Endothelial cell of umbilical vein (primary cell): Measurements from ENCODE around the gene OR51E2. TPM values are rescaled to one million over a fixed set of nuclear protein-coding genes. Genes with fewer than 3 reads are reported as not detected.

ENCODE experiments used
- BruUV-seq: library from RNA; stranded (reverse); fragments of 400-500 nt; replicated peaks from 2 replicates; lab custom pipeline; 2021; lab: Mats Ljungman, UMichigan
- CTCF ChIA-PET: fragments of 300-600, 350-600 bp; sonication (Branson Sonifier 250); formaldehyde crosslinking; loops from one replicate; lab custom pipeline; 2021; ENCODE audit warnings: antibody characterized with exemption, inconsistent platforms; lab: Charles Lee
- POLR2A ChIA-PET: fragments of 300-600, 350-600 bp; sonication (Branson Sonifier 250); formaldehyde crosslinking; loops from one replicate; lab custom pipeline; 2021; ENCODE audit warnings: antibody characterized with exemption, inconsistent platforms; lab: Charles Lee
- DNase-seq: peaks from one replicate; pipeline ENCODE4 v3.0.0-alpha.2; 2011; ENCODE audit warnings: low read depth, low spot score
- FAIRE-seq: peaks from 2 replicates; lab custom pipeline; 2011; peaks lifted over from hg19 to GRCh38; lab: Jason Lieb, UNC
- H2AFZ ChIP-seq: 2 replicates; pipeline ENCODE4 v1.6.0; 2012; ENCODE audit warnings: low read depth, low read length, control low read depth, inconsistent platforms
- H3K27ac ChIP-seq: 2 replicates; pipeline ENCODE4 v1.5.1; 2011; ENCODE audit warnings: low read depth, mild to moderate bottlenecking, control low read depth, low read length, moderate library complexity; ENCODE audit not compliant: insufficient read depth
- H3K27me3 ChIP-seq, 2 experiments: 2 replicates each; pipeline versions ENCODE4 v1.6.0 to v1.6.1; 2011; ENCODE audit warnings: low read length in 2 of 2, mixed read lengths in 1 of 2; ENCODE audit not compliant: control insufficient read depth in 2 of 2, insufficient read depth in 2 of 2
- H3K36me3 ChIP-seq, 2 experiments: 2 replicates in 1 of 2; 3 replicates in 1 of 2; pipeline ENCODE4 v1.5.1; 2011; ENCODE audit warnings: low read length in 2 of 2, mild to moderate bottlenecking in 1 of 2, moderate library complexity in 1 of 2; ENCODE audit not compliant: control insufficient read depth in 2 of 2, insufficient read depth in 2 of 2; ENCODE audit errors: extremely low read depth in 1 of 2
- H3K4me1 ChIP-seq: 3 replicates; pipeline ENCODE4 v1.5.1; 2011; ENCODE audit warnings: mild to moderate bottlenecking, low read length; ENCODE audit not compliant: control insufficient read depth, insufficient read depth; ENCODE audit errors: extremely low read depth
- H3K4me2 ChIP-seq: 2 replicates; pipeline ENCODE4 v1.6.1; 2011; ENCODE audit warnings: low read length, control low read depth, mixed read lengths; ENCODE audit not compliant: insufficient read depth
- H3K4me3 ChIP-seq, 3 experiments: fragments of 200-600 bp in 1 of 3; sonication (generic), shearing (Covaris generic) in 1 of 3; replicated peaks in 1 of 3; 2 replicates each; pipeline ENCODE4 v1.5.1; 2011 to 2016; ENCODE audit warnings: control low read depth in 3 of 3, low read length in 3 of 3, mild to moderate bottlenecking in 2 of 3, inconsistent platforms in 1 of 3, low read depth in 1 of 3, moderate library complexity in 1 of 3; ENCODE audit not compliant: insufficient read depth in 1 of 3
- H3K79me2 ChIP-seq: 2 replicates; pipeline ENCODE4 v1.6.0; 2012; ENCODE audit warnings: low read length, inconsistent platforms; ENCODE audit not compliant: control insufficient read depth, insufficient read depth
- H3K9ac ChIP-seq: replicated peaks from 2 replicates; pipeline ENCODE3; 2011; ENCODE audit warnings: low read length, control low read depth; ENCODE audit not compliant: insufficient read depth; ENCODE audit errors: extremely low read depth
- H3K9me1 ChIP-seq: replicated peaks from 3 replicates; pipeline ENCODE4 v1.6.0; 2011; ENCODE audit warnings: mild to moderate bottlenecking, low read length; ENCODE audit not compliant: control insufficient read depth, insufficient read depth; ENCODE audit errors: extremely low read depth
- H3K9me3 ChIP-seq: replicated peaks from 2 replicates; pipeline ENCODE4 v1.5.1; 2012; ENCODE audit warnings: low read length, inconsistent platforms; ENCODE audit not compliant: control insufficient read depth, insufficient read depth
- H4K20me1 ChIP-seq: replicated peaks from 2 replicates; pipeline ENCODE3; 2011; ENCODE audit warnings: mild to moderate bottlenecking, low read length; ENCODE audit not compliant: control insufficient read depth, insufficient read depth; ENCODE audit errors: extremely low read depth
- EZH2 ChIP-seq: IDR thresholded peaks from 2 replicates; pipeline ENCODE4 v1.6.1; 2012; ENCODE audit warnings: borderline replicate concordance, low read depth, mild to moderate bottlenecking, moderate library complexity, low read length, inconsistent platforms; ENCODE audit not compliant: severe bottlenecking
- FOS ChIP-seq: IDR thresholded peaks from 2 replicates; pipeline ENCODE4 v1.6.1; 2011; ENCODE audit warnings: mild to moderate bottlenecking, low read length, moderate library complexity, borderline replicate concordance; ENCODE audit not compliant: insufficient read depth
- GATA2 ChIP-seq: IDR thresholded peaks from 2 replicates; pipeline ENCODE4 v1.7.0; 2011; ENCODE audit warnings: low read depth, mild to moderate bottlenecking, moderate library complexity, mixed read lengths, low read length; ENCODE audit not compliant: insufficient read length, insufficient read depth
- JUN ChIP-seq: IDR thresholded peaks from 2 replicates; pipeline ENCODE4 v1.6.1; 2011; ENCODE audit warnings: borderline replicate concordance, low read depth; ENCODE audit not compliant: insufficient read length, insufficient read depth
- MAX ChIP-seq: IDR thresholded peaks from 2 replicates; pipeline ENCODE4 v1.6.1; 2011; ENCODE audit not compliant: insufficient read depth, insufficient read length
- MYC ChIP-seq: IDR thresholded peaks from one replicate; pipeline ENCODE4 v1.6.1; 2011; ENCODE audit warnings: mild to moderate bottlenecking, low read depth, low read length
- POLR2A ChIP-seq: IDR thresholded peaks from 2 replicates; pipeline ENCODE4 v1.6.1; 2012; ENCODE audit warnings: low read depth, mild to moderate bottlenecking, control low read depth, low read length
- POLR2AphosphoS5 ChIP-seq: IDR thresholded peaks from 2 replicates; pipeline ENCODE4 v1.6.1; 2012; ENCODE audit warnings: low read depth, mild to moderate bottlenecking, control low read depth, low read length, moderate library complexity; ENCODE audit not compliant: insufficient read depth
- dilution Hi-C: fragments of 300-500 bp; cut with MboI; formaldehyde crosslinking; loops from one replicate; pipeline ENCODE4 v1.15.0; 2019; ENCODE audit warnings: low sequenced_read_pairs; ENCODE audit not compliant: extremely low pct_ligation_motif_present
- intact Hi-C: fragments of 100-400 bp; cut with micrococcal nuclease; formaldehyde crosslinking; loops from one replicate; pipeline ENCODE4 v1.10.0; 2022
- polyA plus RNA-seq, 4 experiments: library from polyadenylated mRNA; depleted of rRNA in 3 of 4; stranded (reverse) in 3 of 4; unstranded in 1 of 4; fragments of >200 nt; gene quantifications; 2 replicates each; pipeline versions ENCODE4 v1.2.1 to v1.2.3, GENCODE V29; 2011 to 2012; ENCODE audit warnings: missing spikeins in 1 of 4
- total RNA-seq: library from RNA; stranded (reverse); gene quantifications from 2 replicates; pipeline ENCODE4 v1.2.3, GENCODE V29; 2021
- TF ChIP-seq, protein P1 (sequence below), 2 donors: IDR thresholded peaks; 1 replicate in 1 of 2; 2 replicates in 1 of 2; pipeline ENCODE4 v1.5.1; 2011; ENCODE audit warnings: low read length in 2 of 2, mild to moderate bottlenecking in 2 of 2, moderate library complexity in 2 of 2, control low read depth in 1 of 2, inconsistent platforms in 1 of 2, low read depth in 1 of 2; ENCODE audit not compliant: insufficient read depth in 1 of 2; ENCODE audit errors: extremely low read depth in 1 of 2

Gene OR51E2
- total and polyA plus RNA-seq, 2 donors (not counting 3 experiments of a cell fraction or from before 2014, with no cell fraction given): not detected

GRCh38 chr11:4637662-4638047, 60.0 kb downstream of the OR51E2 start:
- Histone ChIP-seq H3K27me3 (peaks cover 0 to 1% of the 10 kb centered on the region in 2 experiments), H3K4me2 (no peak overlapping the region), H3K27ac (no peak overlapping the region), H4K20me1 (no peaks in the 10 kb centered on the region), H3K79me2 (no peaks in the 10 kb centered on the region), H3K4me1 (no peaks in the 10 kb centered on the region), H3K9me1 (no peaks in the 10 kb centered on the region), H3K4me3 (no peak overlapping the region), H3K9ac (no peak overlapping the region), H3K36me3 (no peaks in the 10 kb centered on the region), H3K9me3 (no peaks in the 10 kb centered on the region), H2AFZ (no peak overlapping the region)
- ChIA-PET POLR2A (no interaction called here), CTCF (interaction anchor here (0.7 to 3.1 kb wide), 20 partner anchors 10 to 1253 kb away, joined by 3 to 54 read pairs (median 9); partner anchors contain the start of genes OR52N2 and TRIM68)
- dilution Hi-C loops: no loop called here
- DNase-seq (no peak), FAIRE-seq (no peak)
- BruUV-seq: no TSS peak
- TF ChIP-seq, protein P1, sequence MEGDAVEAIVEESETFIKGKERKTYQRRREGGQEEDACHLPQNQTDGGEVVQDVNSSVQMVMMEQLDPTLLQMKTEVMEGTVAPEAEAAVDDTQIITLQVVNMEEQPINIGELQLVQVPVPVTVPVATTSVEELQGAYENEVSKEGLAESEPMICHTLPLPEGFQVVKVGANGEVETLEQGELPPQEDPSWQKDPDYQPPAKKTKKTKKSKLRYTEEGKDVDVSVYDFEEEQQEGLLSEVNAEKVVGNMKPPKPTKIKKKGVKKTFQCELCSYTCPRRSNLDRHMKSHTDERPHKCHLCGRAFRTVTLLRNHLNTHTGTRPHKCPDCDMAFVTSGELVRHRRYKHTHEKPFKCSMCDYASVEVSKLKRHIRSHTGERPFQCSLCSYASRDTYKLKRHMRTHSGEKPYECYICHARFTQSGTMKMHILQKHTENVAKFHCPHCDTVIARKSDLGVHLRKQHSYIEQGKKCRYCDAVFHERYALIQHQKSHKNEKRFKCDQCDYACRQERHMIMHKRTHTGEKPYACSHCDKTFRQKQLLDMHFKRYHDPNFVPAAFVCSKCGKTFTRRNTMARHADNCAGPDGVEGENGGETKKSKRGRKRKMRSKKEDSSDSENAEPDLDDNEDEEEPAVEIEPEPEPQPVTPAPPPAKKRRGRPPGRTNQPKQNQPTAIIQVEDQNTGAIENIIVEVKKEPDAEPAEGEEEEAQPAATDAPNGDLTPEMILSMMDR (IDR thresholded peaks at IDR 0.05; ENCODE audit: extremely low read depth in 1 of 2, insufficient read depth in 1 of 2, low read depth in 1 of 2, low read length in 2 of 2): no peak
- TF ChIP-seq MAX: no peak
- TF ChIP-seq JUN: no peak
- no peak for TF ChIP-seq GATA2
- TF ChIP-seq EZH2: no peak
- TF ChIP-seq FOS: no peak
- TF ChIP-seq MYC: no peak
- TF ChIP-seq POLR2AphosphoS5: no peak
- TF ChIP-seq POLR2A: no peak
- intact Hi-C loops: loop anchor here (1.0 kb wide), 5 partner anchors 367 to 1171 kb away; partner anchors contain the start of gene OR52N2
